NB4 (cell line): Measurements from ENCODE around the gene KDR.
A peak's percentile ranks its signal among the peaks of the same experiment; 100 is the strongest.

Experiments used
- DNase-seq: peaks from one replicate; pipeline ENCODE4 v3.0.0; 2010; ENCODE audit warnings: low read depth
- H3K4me3 ChIP-seq: one replicate; pipeline ENCODE4 v1.5.1; 2011; ENCODE audit warnings: mild to moderate bottlenecking, low read depth, low read length, moderate library complexity
- CTCF ChIP-seq: IDR thresholded peaks from one replicate; pipeline ENCODE4 v1.5.1; 2012; ENCODE audit warnings: low read depth, low read length
- MAX ChIP-seq: IDR thresholded peaks from 2 replicates; pipeline ENCODE4 v1.6.1; 2011; ENCODE audit warnings: low read depth, low read length
- MYC ChIP-seq: IDR thresholded peaks from 2 replicates; pipeline ENCODE4 v1.6.1; 2011; ENCODE audit warnings: low read depth, low read length
- POLR2A ChIP-seq: IDR thresholded peaks from 2 replicates; pipeline ENCODE4 v1.6.1; 2011; ENCODE audit warnings: mild to moderate bottlenecking; ENCODE audit not compliant: insufficient read length; ENCODE audit errors: extremely low read depth

The KDR gene

DNA sequence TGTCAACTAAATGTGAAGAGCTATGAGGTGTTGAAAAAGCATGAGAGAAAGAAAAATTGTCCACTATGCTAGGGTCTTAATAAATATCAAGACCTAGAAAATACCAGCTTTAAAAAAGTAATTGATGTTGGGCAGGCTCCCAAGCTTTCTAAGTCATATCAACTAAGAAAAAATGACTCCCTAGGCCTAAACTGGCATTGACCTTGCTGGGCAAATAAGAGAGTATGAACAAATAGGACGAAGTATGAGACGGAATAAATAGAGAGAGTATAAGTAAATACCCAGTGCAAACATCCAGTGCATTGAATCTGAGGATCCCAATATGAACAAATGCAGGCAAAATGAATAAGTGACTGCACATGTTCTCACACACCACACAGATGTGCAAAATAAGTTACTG is 3.2 kb downstream of the KDR start:
- TF ChIP-seq MYC (no peak), CTCF (no peak), MAX (no peak), POLR2A (no peak)
- H3K4me3 ChIP-seq: no peak overlapping the region

DNA sequence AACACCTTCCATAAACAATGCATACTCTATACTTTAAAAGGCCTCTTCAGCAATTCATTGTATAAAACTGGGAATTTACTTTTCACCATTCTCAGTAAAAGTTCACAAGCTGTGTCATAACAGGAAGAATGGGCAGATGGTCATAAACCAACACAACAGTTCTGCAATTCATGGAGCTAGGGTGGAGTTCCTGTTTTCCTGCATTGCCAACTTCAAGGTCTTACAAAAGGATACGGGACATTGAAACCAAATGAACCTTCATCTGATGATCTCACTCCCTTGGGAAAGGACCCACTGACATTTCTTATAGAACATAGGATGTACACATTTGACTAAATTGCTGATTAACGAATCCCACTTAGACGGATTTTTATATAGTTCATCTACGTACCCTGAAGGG is 4.1 kb downstream of the KDR start:
- peak; percentile 42 for DNase-seq
- no peak overlapping the region for H3K4me3 ChIP-seq
- TF ChIP-seq CTCF (no peak), POLR2A (no peak), MYC (no peak), MAX (no peak)

More for the DNA sequence above, 3.2 kb downstream of the KDR start:
- DNase-seq: no peak

DNA sequence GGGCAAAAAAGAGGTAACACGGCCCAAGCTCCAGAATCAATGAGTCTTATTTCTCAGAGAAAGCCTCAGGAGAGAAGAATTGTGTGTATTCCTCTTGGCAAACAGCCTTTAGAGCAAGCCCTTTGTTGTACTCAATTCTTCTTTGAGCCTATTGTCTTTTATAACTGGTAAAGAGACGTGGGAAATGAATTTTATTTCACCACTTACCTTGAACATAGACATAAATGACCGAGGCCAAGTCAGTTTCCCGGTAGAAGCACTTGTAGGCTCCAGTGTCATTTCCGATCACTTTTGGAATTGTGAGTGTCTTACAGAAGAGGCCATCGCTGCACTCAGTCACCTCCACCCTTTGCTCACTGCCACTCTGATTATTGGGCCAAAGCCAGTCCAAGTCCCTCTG is 7.0 kb downstream of the KDR start:
- H3K4me3 ChIP-seq: no peak overlapping the region
- TF ChIP-seq CTCF: no peak
- no peak for TF ChIP-seq POLR2A
- TF ChIP-seq MAX: no peak
- DNase-seq: no peak

DNA sequence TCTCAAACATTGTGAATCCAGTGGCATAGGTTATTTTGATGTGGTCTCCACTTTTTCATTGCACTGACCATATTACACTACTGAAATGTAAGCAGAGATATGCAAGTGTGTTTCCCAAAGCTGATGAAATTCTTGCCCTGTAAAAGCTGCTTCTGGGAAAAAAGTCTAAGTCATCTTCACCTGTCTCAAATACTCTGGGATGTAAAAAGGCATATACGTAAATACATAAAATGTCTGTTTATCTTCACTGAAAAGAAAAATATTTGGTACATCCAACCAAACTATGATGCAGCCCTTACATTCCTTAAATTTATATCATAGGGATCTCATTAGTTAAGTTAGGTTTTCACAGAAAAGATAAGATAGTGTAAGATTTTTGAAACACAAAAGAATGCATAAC is 7.9 kb downstream of the KDR start:
- TF ChIP-seq POLR2A (no peak), MAX (no peak), MYC (no peak), CTCF (no peak)
- H3K4me3 ChIP-seq: no peak overlapping the region
- no peak for DNase-seq

GRCh38 chr4:55116450-55116849 is 8.9 kb downstream of the KDR start:
- H3K4me3 ChIP-seq: no peak overlapping the region
- TF ChIP-seq CTCF: no peak
- TF ChIP-seq MAX: no peak
- TF ChIP-seq POLR2A: no peak
- no peak for TF ChIP-seq MYC
- no peak for DNase-seq

- H3K4me3 ChIP-seq: no peak overlapping the region
- no peak for DNase-seq
- TF ChIP-seq CTCF (no peak), MAX (no peak), POLR2A (no peak), MYC (no peak)
These were observed 13.8 kb downstream of the KDR start for GRCh38 chr4:55111601-55112000.
